Testis (tissue), 2 donors: ENCODE measurements around the gene STX18.

Experiments
- CTCF ChIP-seq, 3 experiments: fragments of 450-650 bp in 2 of 3; fragments of 200-600 bp in 1 of 3; sonication (generic) in 1 of 3; IDR thresholded peaks; one replicate each; pipeline ENCODE4 v1.5.1; 2016 to 2019; ENCODE audit warnings: antibody characterized with exemption in 3 of 3, mild to moderate bottlenecking in 2 of 3, moderate library complexity in 1 of 3
- POLR2A ChIP-seq: fragments of 450-650 bp; IDR thresholded peaks from one replicate; pipeline ENCODE4 v1.6.1; 2017; ENCODE audit warnings: antibody characterized with exemption, mild to moderate bottlenecking, moderate library complexity

- TF ChIP-seq CTCF (IDR thresholded peaks at IDR 0.05) (no peak), POLR2A (no peak)
Observed at GRCh38 chr4:4549534-4549933, 7.7 kb upstream of the STX18 start.
